Mesenchymal stem cell (in vitro differentiated cells and primary cell): ENCODE results near the gene REPS1.

Source experiments
- DNase-seq: peaks from one replicate; pipeline ENCODE4 v3.0.0-alpha.2; 2013
- H2AFZ ChIP-seq: one replicate; pipeline ENCODE4 v1.6.1; 2013; ENCODE audit warnings: low read depth, mild to moderate bottlenecking, control low read depth, inconsistent platforms, low read length, moderate library complexity
- H2AK5ac ChIP-seq: 2 replicates; pipeline ENCODE4 v1.6.1; 2013; ENCODE audit warnings: low read length, moderate library complexity, mild to moderate bottlenecking, inconsistent platforms; ENCODE audit not compliant: severe bottlenecking
- H2BK120ac ChIP-seq: one replicate; pipeline ENCODE4 v1.6.1; 2013; ENCODE audit warnings: low read depth, mild to moderate bottlenecking, inconsistent platforms, low read length, moderate library complexity
- H2BK12ac ChIP-seq, 2 experiments: one replicate each; pipeline ENCODE4 v1.6.1; 2013; ENCODE audit warnings: inconsistent platforms in 2 of 2, low read length in 2 of 2, mild to moderate bottlenecking in 2 of 2, moderate library complexity in 2 of 2, control low read depth in 1 of 2
- H2BK15ac ChIP-seq: one replicate; pipeline ENCODE4 v1.6.1; 2013; ENCODE audit warnings: mild to moderate bottlenecking, low read depth, inconsistent platforms; ENCODE audit not compliant: poor library complexity, severe bottlenecking
- H2BK5ac ChIP-seq: 2 replicates; pipeline ENCODE4 v1.6.1; 2013; ENCODE audit warnings: low read depth, mild to moderate bottlenecking, low read length, control low read depth, inconsistent platforms; ENCODE audit not compliant: poor library complexity, severe bottlenecking
- H3K14ac ChIP-seq, 2 experiments: one replicate each; pipeline ENCODE4 v1.6.1; 2013; ENCODE audit warnings: inconsistent platforms in 2 of 2, low read length in 2 of 2, control low read depth in 1 of 2, mild to moderate bottlenecking in 1 of 2, moderate library complexity in 1 of 2
- H3K18ac ChIP-seq, 2 experiments: one replicate each; pipeline ENCODE4 v1.6.1; 2013; ENCODE audit warnings: inconsistent platforms in 2 of 2, low read length in 2 of 2, control low read depth in 1 of 2, low read depth in 1 of 2, mild to moderate bottlenecking in 1 of 2
- H3K23ac ChIP-seq, 2 experiments: one replicate each; pipeline ENCODE4 v1.6.1; 2013; ENCODE audit warnings: inconsistent platforms in 2 of 2, low read length in 2 of 2, mild to moderate bottlenecking in 2 of 2, moderate library complexity in 2 of 2, control low read depth in 1 of 2
- H3K27ac ChIP-seq: 2 replicates; pipeline ENCODE4 v1.5.1; 2013; ENCODE audit warnings: mild to moderate bottlenecking, moderate library complexity, low read length, control low read depth, inconsistent platforms; ENCODE audit not compliant: poor library complexity, severe bottlenecking
- H3K27me3 ChIP-seq, 2 experiments: 2 replicates each; pipeline versions ENCODE4 v1.6.1 to v1.7.0; 2013; ENCODE audit warnings: low read length in 2 of 2, mild to moderate bottlenecking in 2 of 2, moderate library complexity in 2 of 2, control low read depth in 1 of 2, inconsistent platforms in 1 of 2; ENCODE audit not compliant: control insufficient read depth in 1 of 2, insufficient read depth in 1 of 2
- H3K36me3 ChIP-seq, 2 experiments: 2 replicates each; pipeline versions ENCODE4 v1.6.1 to v1.7.0; 2013; ENCODE audit warnings: low read length in 2 of 2, control low read depth in 1 of 2, inconsistent platforms in 1 of 2, low read depth in 1 of 2, mild to moderate bottlenecking in 1 of 2; ENCODE audit not compliant: insufficient read depth in 2 of 2, control insufficient read depth in 1 of 2
- H3K4ac ChIP-seq, 2 experiments: one replicate each; pipeline ENCODE4 v1.6.1; 2013; ENCODE audit warnings: inconsistent platforms in 2 of 2, low read length in 2 of 2, mild to moderate bottlenecking in 2 of 2, moderate library complexity in 2 of 2, control low read depth in 1 of 2, low read depth in 1 of 2
- H3K4me1 ChIP-seq: 2 replicates; pipeline ENCODE4 v1.6.1; 2013; ENCODE audit warnings: low read depth, low read length, control low read depth; ENCODE audit not compliant: control insufficient read depth, insufficient read depth
- H3K4me2 ChIP-seq: 2 replicates; pipeline ENCODE4 v1.6.1; 2013; ENCODE audit warnings: low read length, mild to moderate bottlenecking, inconsistent platforms; ENCODE audit not compliant: poor library complexity, severe bottlenecking
- H3K4me3 ChIP-seq, 2 experiments: 2 replicates each; pipeline versions ENCODE4 v1.5.1 to v1.7.0; 2013; ENCODE audit warnings: low read length in 2 of 2, mild to moderate bottlenecking in 2 of 2, control low read depth in 1 of 2, low read depth in 1 of 2; ENCODE audit not compliant: insufficient read depth in 1 of 2
- H3K79me1 ChIP-seq: replicated peaks from 2 replicates; pipeline ENCODE4 v1.6.1; 2013; ENCODE audit warnings: mild to moderate bottlenecking, control low read depth, low read length, inconsistent platforms; ENCODE audit not compliant: poor library complexity, severe bottlenecking
- H3K9ac ChIP-seq: 2 replicates; pipeline ENCODE4 v1.7.0; 2013; ENCODE audit warnings: mild to moderate bottlenecking, low read length, moderate library complexity
- H3K9me3 ChIP-seq: 2 replicates; pipeline ENCODE4 v1.7.0; 2013; ENCODE audit warnings: mild to moderate bottlenecking, low read length; ENCODE audit not compliant: control insufficient read depth
- H4K8ac ChIP-seq: one replicate; pipeline ENCODE4 v1.6.1; 2013; ENCODE audit warnings: inconsistent platforms, mild to moderate bottlenecking, low read length, moderate library complexity
- H4K91ac ChIP-seq: one replicate; pipeline ENCODE4 v1.6.1; 2013; ENCODE audit warnings: mild to moderate bottlenecking, low read length, inconsistent platforms
- WGBS: methylation state at CpG from one replicate; pipeline ENCODE4 v1.1.7; 2013; ENCODE audit warnings: mixed read lengths; 5-methylcytosine and 5-hydroxymethylcytosine counted together

Gene REPS1

GRCh38 chr6:138868181-138868580 lies 119.9 kb downstream of the REPS1 start:
- DNase-seq = no peak
- Histone ChIP-seq H2BK5ac (no peak overlapping the region), H2BK120ac (no peak overlapping the region)

GRCh38 chr6:138865480-138866109 lies 122.5 kb downstream of the REPS1 start:
- Histone ChIP-seq H4K8ac (no peak overlapping the region), H3K79me1 (no peaks in the 10 kb centered on the region), H4K91ac (no peak overlapping the region), H3K9ac (no peak overlapping the region), H3K9me3 (no peaks in the 10 kb centered on the region), H3K4ac (no peak overlapping the region), H3K27ac (no peak overlapping the region), H2AFZ (no peak overlapping the region), H3K4me2 (no peak overlapping the region), H3K4me1 (no peaks in the 10 kb centered on the region), H3K14ac (no peak overlapping the region), H2BK12ac (no peak overlapping the region), H2AK5ac (no peak overlapping the region), H3K4me3 (no peak overlapping the region), H3K23ac (no peak overlapping the region), H3K36me3 (no peaks in the 10 kb centered on the region), H2BK15ac (no peak overlapping the region), H2BK5ac (no peak overlapping the region), H3K27me3 (no peaks in the 10 kb centered on the region), H2BK120ac (no peak overlapping the region), H3K18ac (no peak overlapping the region)
- DNase-seq = no peak
- WGBS = 100% methylated on average over 5 of the region's 6 CpGs

More at GRCh38 chr6:138868181-138868580, 119.9 kb downstream of the REPS1 start:
- no peak overlapping the region for H3K4me2 ChIP-seq
- H3K18ac ChIP-seq = no peak overlapping the region
- H3K27me3 ChIP-seq = no peaks in the 10 kb centered on the region
- H2AFZ ChIP-seq = no peak overlapping the region
- no peak overlapping the region for H4K8ac ChIP-seq
- H2AK5ac ChIP-seq = no peak overlapping the region
- H2BK15ac ChIP-seq = no peak overlapping the region
- no peak overlapping the region for H3K4me3 ChIP-seq
- no peaks in the 10 kb centered on the region for H3K36me3 ChIP-seq
- no peak overlapping the region for H3K14ac ChIP-seq
- no peak overlapping the region for H3K4ac ChIP-seq
- H3K23ac ChIP-seq = no peak overlapping the region
- no peak overlapping the region for H2BK12ac ChIP-seq
- H3K27ac ChIP-seq = no peak overlapping the region
- H3K4me1 ChIP-seq = no peaks in the 10 kb centered on the region
- H3K9ac ChIP-seq = no peak overlapping the region
- no peaks in the 10 kb centered on the region for H3K79me1 ChIP-seq
- H3K9me3 ChIP-seq = no peaks in the 10 kb centered on the region
- no peak overlapping the region for H4K91ac ChIP-seq

- Histone ChIP-seq H4K8ac (no peak overlapping the region), H3K4ac (no peak overlapping the region), H3K27me3 (no peaks in the 10 kb centered on the region), H3K4me3 (no peak overlapping the region), H3K18ac (no peak overlapping the region), H3K4me1 (no peaks in the 10 kb centered on the region), H2BK120ac (no peak overlapping the region), H2AFZ (no peak overlapping the region), H3K23ac (no peak overlapping the region), H3K9me3 (peaks cover under 1% of the 10 kb centered on the region), H2BK15ac (no peak overlapping the region), H3K79me1 (no peaks in the 10 kb centered on the region), H4K91ac (no peak overlapping the region), H2AK5ac (no peak overlapping the region), H3K9ac (no peak overlapping the region), H3K27ac (no peak overlapping the region), H2BK5ac (no peak overlapping the region), H3K36me3 (no peaks in the 10 kb centered on the region), H2BK12ac (no peak overlapping the region), H3K4me2 (no peak overlapping the region), H3K14ac (no peak overlapping the region)
- DNase-seq = no peak
- 84% methylated on average over 4 of the region's 6 CpGs for WGBS
Observed at GRCh38 chr6:138864343-138864890, 123.6 kb downstream of the REPS1 start.

GRCh38 chr6:138863321-138863720 lies 124.7 kb downstream of the REPS1 start:
- no peak overlapping the region for H2BK15ac ChIP-seq
- H4K8ac ChIP-seq = no peak overlapping the region
- H3K4me2 ChIP-seq = no peak overlapping the region
- H3K23ac ChIP-seq = no peak overlapping the region
- no peak overlapping the region for H2AFZ ChIP-seq
- no peak overlapping the region for H4K91ac ChIP-seq
- H3K4ac ChIP-seq = no peak overlapping the region
- H3K18ac ChIP-seq = no peak overlapping the region
- H3K4me3 ChIP-seq = no peak overlapping the region
- H3K4me1 ChIP-seq = no peaks in the 10 kb centered on the region
- no peak overlapping the region for H3K27ac ChIP-seq
- H2BK12ac ChIP-seq = no peak overlapping the region
- H2AK5ac ChIP-seq = no peak overlapping the region
- no peaks in the 10 kb centered on the region for H3K36me3 ChIP-seq
- H3K9me3 ChIP-seq = peaks cover 8% of the 10 kb centered on the region
- H2BK120ac ChIP-seq = no peak overlapping the region
- H3K9ac ChIP-seq = no peak overlapping the region
- H3K79me1 ChIP-seq = no peaks in the 10 kb centered on the region
- no peaks in the 10 kb centered on the region for H3K27me3 ChIP-seq
- WGBS = 92% methylated on average over 9 of the region's 9 CpGs
- no peak overlapping the region for H2BK5ac ChIP-seq
- H3K14ac ChIP-seq = no peak overlapping the region
- no peak for DNase-seq
